ENCODE data around the gene PCNX4. TPM values are rescaled to one million over a fixed set of nuclear protein-coding genes. Genes with fewer than 3 reads are reported as not detected.
"Not testable (repeated sequence)": the region's sequence is repeated elsewhere in the genome, so short reads cannot be mapped to it uniquely, and the experiment has no call there.

Gene PCNX4
- total RNA-seq (10 to 100 TPM; 34.9 to 48.2 (median 43.3) TPM), polyA plus RNA-seq (10 to 100 TPM; 17.2 to 22.5 TPM), total RNA-seq (49.8 reads per million, percentile 71 among the genes with 10 or more reads in this experiment)

DNA sequence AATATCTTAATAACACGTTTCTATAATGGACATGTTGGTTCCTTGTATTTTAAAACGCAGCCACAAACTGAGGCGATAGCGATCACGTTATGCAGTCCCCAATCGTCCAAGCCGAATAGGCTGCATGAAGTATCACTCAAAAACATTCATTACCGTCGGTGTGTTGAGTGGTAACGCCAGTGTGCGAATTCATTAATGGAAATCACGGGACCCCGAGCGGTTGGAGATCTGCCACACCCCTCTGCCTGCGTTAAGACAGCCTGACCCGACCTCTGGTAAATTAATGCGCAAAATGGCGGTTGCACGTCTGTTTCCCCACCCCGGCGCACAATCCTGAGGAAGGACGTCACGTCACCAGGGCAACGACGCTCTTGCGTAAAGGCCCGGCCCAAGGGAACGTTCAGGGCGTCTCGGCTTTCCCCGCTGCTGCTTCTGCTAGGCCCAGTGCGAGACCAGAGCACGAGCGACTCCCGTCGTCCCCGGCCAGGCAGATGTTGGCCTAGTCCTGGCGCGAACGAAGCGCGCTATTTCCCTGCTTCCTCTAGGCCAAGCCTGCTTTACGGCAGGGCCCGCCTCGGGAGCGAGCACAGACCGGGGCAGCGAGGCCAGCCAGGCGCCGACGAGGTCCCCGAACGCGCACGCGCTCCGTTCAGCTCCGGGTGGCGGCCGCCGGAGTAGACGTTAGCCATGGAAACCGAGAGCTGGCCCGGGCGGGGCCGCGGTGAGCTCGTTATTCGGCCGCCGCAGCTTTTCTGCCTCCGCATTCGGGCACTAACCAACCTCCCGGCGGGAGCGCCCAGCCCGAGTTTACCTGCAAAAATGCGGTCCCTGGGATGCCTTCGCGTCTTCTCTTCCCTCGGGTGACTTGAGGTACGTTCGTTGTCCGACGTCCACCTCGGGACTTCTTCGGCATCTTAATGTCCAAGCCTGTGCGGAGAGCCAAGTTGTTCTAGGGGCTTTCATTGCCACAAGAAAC, at the start of gene PCNX4:
Gene PCNX4 (plus strand): TSS at position 374 of the 976 bp plus-strand sequence. CDS start 15,716 bp downstream, outside the sequence.
- Mint-ChIP-seq H3K36me3 (peaks cover 0 to 12% (median 4%) of the 10 kb centered on the region in 5 donors), H3K4me1 (peaks cover 28 to 48% (median 41%) of the 10 kb centered on the region in 7 donors)

DNA sequence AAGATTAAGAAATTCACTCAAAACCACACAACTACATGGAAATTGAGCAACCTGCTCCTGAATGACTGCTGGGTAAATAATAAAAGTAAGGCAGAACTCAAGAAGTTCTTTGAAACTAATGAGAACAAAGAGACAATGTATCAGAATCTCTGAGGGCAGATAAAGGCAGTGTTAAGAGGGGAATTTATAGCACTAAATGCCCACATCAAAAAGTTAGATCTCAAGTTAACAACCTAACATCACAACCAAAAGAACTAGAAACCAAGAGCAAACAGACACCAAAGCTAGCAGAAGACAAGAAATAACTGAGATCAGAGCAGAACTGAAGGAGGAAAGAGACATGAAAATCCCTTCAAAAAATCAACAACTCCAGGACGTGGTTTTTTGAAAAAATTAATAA, 43.7 kb upstream of the PCNX4 start:
- H3K9me3 ChIP-seq (ENCODE audit: control insufficient read depth in 2 of 3, low read length in 3 of 3); H3K27me3 ChIP-seq (ENCODE audit: control insufficient read depth in 2 of 2, insufficient read depth in 2 of 2, low read length in 2 of 2); H3K4me1 ChIP-seq (ENCODE audit: control insufficient read depth in 2 of 2, insufficient read depth in 2 of 2, low read length in 2 of 2); H3K36me3 ChIP-seq (ENCODE audit: control insufficient read depth in 2 of 3, insufficient read depth in 3 of 3, low read length in 3 of 3); H3K4me3 ChIP-seq (ENCODE audit: low read length); POLR2A ChIA-PET; H3K27ac ChIP-seq (ENCODE audit: low read depth, low read length); ATAC-seq; CTCF ChIA-PET; intact Hi-C loops (cut with micrococcal nuclease): not testable (repeated sequence)
- Mint-ChIP-seq H3K27ac (peak overlapping the region in 6 of 9 donors; percentile 0 to 34 (median 15)), H3K4me1 (peaks cover 9 to 57% (median 22%) of the 10 kb centered on the region in 7 donors), H3K9me3 (peaks cover 0 to 33% (median 20%) of the 10 kb centered on the region in 11 donors), H3K27me3 (peaks cover 0 to 39% (median 30%) of the 10 kb centered on the region in 5 donors), H3K36me3 (peaks cover 0 to 12% (median 0%) of the 10 kb centered on the region in 5 donors), H3K4me3 (peak overlapping the region in 7 of 10 donors; percentile 3 to 62 (median 34))
- peak in 2 of 9 donors; percentile 21 to 55 for DNase-seq

More for the DNA sequence above, at the start of gene PCNX4:
- DNase-seq, result peak; percentile 79 to 95 (median 94)
- intact Hi-C loops (cut with micrococcal nuclease), result loop anchor here (1.0 to 5.0 kb wide), 16 partner anchors 15 to 1670 kb away; partner anchors contain the start of genes DAAM1 (in 2 of the 2), JKAMP (in 2 of the 2), KIAA0586 (in 2 of the 2) and L3HYPDH (in 2 of the 2)
- peak within 1 kb of the TSS; percentile 94 for H3K4me3 ChIP-seq (ENCODE audit: low read length)
- CTCF ChIA-PET, result interaction anchor here (1.2 to 1.5 kb wide), 2 partner anchors 92 to 127 kb away, joined by 3 read pairs; no protein-coding TSS in a partner anchor
- H3K36me3 ChIP-seq (ENCODE audit: control insufficient read depth in 2 of 3, insufficient read depth in 3 of 3, low read length in 3 of 3), result no peaks in the 10 kb centered on the region
- peaks cover 0 to 4% of the 10 kb centered on the region in 2 donors for H3K27me3 ChIP-seq (ENCODE audit: control insufficient read depth in 2 of 2, insufficient read depth in 2 of 2, low read length in 2 of 2)
- H3K4me1 ChIP-seq (ENCODE audit: control insufficient read depth in 2 of 2, insufficient read depth in 2 of 2, low read length in 2 of 2), result peaks cover 14 to 16% of the 10 kb centered on the region in 2 donors
- Mint-ChIP-seq H3K4me3 (peak within 1 kb of the TSS; percentile 88 to 98 (median 95)), H3K27ac (peak within 1 kb of the TSS; percentile 90 to 99 (median 96)), H3K27me3 (peaks cover 0 to 5% (median 0%) of the 10 kb centered on the region in 5 donors), H3K9me3 (peaks cover 0 to 2% (median 0%) of the 10 kb centered on the region in 11 donors)
- peak within 1 kb of the TSS; percentile 96 for H3K27ac ChIP-seq (ENCODE audit: low read depth, low read length)
- no peaks in the 10 kb centered on the region for H3K9me3 ChIP-seq (ENCODE audit: control insufficient read depth in 2 of 3, low read length in 3 of 3)
- POLR2A ChIA-PET, result interaction anchor here (0.6 to 4.5 kb wide), 9 partner anchors 9 to 1794 kb away, joined by 3 to 32 read pairs (median 5); partner anchors contain the start of genes ARID4A, DHRS7 and PPM1A
- peak; percentile 95 for ATAC-seq

DNA sequence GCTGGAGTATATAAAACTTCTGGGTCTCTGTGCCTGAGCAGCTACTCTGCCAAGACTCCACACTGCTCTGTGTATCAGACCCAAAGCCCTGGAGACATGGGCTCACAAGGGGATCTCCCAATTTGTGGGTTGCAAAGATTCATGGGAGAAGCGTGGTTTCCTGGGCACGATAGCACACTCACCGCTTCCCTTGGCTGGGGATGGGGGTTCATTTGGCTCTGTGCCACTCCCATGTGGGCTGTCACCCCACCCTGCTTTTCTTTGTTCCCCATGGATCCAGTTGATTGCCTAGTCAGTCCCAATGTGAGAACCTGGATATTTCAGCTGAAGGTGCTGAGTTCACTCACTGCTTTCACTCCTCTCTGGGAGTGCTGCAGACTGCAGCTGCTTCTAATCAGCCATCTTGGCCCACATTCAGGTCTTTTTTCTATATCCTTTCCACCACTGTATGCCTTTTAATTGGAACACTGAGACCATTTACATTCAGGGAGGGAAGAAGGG, 40.0 kb upstream of the PCNX4 start:
- peaks cover 0 to 27% (median 10%) of the 10 kb centered on the region in 5 donors for H3K27me3 Mint-ChIP-seq
- Histone ChIP-seq H3K36me3 (ENCODE audit: control insufficient read depth in 2 of 3, insufficient read depth in 3 of 3, low read length in 3 of 3) (no peaks in the 10 kb centered on the region), H3K9me3 (ENCODE audit: control insufficient read depth in 2 of 3, low read length in 3 of 3) (no peaks in the 10 kb centered on the region), H3K27me3 (ENCODE audit: control insufficient read depth in 2 of 2, insufficient read depth in 2 of 2, low read length in 2 of 2) (no peaks in the 10 kb centered on the region), H3K27ac (ENCODE audit: low read depth, low read length) (no peak overlapping the region), H3K4me3 (ENCODE audit: low read length) (no peak overlapping the region), H3K4me1 (ENCODE audit: control insufficient read depth in 2 of 2, insufficient read depth in 2 of 2, low read length in 2 of 2) (peaks cover 0 to 6% of the 10 kb centered on the region in 2 donors)
- intact Hi-C loops (cut with micrococcal nuclease), result no loop called here
- DNase-seq (peak in 6 of 9 donors; percentile 2 to 26 (median 16)), ATAC-seq (peak; percentile 61)
- peak overlapping the region; percentile 2 to 72 (median 50) for H3K4me3 Mint-ChIP-seq
- peaks cover 0 to 4% (median 0%) of the 10 kb centered on the region in 5 donors for H3K36me3 Mint-ChIP-seq
- H3K9me3 Mint-ChIP-seq, result peaks cover 0 to 7% (median 3%) of the 10 kb centered on the region in 11 donors
- CTCF ChIA-PET, result no interaction called here
- H3K4me1 Mint-ChIP-seq, result peaks cover 9 to 54% (median 22%) of the 10 kb centered on the region in 7 donors
- POLR2A ChIA-PET, result interaction anchor here (0.6 kb wide), 1 partner anchor 11 kb away, joined by 5 read pairs; no protein-coding TSS in a partner anchor
- H3K27ac Mint-ChIP-seq, result peak overlapping the region in 2 of 9 donors; percentile 19 to 56

DNA sequence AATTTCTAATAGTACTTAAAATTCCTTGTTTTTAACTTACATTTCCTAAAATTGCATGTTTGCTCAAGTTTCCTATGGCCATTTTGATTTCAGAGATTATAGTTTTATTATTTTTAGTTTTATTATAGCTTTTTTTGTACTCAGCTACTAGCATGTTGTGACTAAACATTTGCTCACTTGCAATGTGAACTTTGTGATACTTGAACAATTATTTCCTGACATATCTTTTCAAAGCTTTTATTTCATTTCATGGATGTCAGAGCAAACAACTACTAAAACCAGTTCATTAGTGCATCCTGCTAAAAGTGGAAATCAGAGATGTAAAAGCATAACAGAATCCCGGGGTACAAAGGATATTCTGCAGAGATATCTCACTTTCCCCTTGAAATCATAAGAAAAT, 33.6 kb upstream of the PCNX4 start:
- ChIA-PET CTCF (interaction anchor here (1.7 kb wide), 1 partner anchor 126 kb away, joined by 4 read pairs; no protein-coding TSS in a partner anchor), POLR2A (no interaction called here)
- Mint-ChIP-seq H3K4me1 (no peaks in the 10 kb centered on the region), H3K27ac (no peak overlapping the region), H3K27me3 (peaks cover 0 to 15% (median 10%) of the 10 kb centered on the region in 5 donors), H3K9me3 (peaks cover 0 to 5% (median 0%) of the 10 kb centered on the region in 11 donors), H3K4me3 (no peak overlapping the region), H3K36me3 (no peaks in the 10 kb centered on the region)
- Histone ChIP-seq H3K4me1 (ENCODE audit: control insufficient read depth in 2 of 2, insufficient read depth in 2 of 2, low read length in 2 of 2) (no peaks in the 10 kb centered on the region), H3K36me3 (ENCODE audit: control insufficient read depth in 2 of 3, insufficient read depth in 3 of 3, low read length in 3 of 3) (no peaks in the 10 kb centered on the region), H3K27ac (ENCODE audit: low read depth, low read length) (no peak overlapping the region), H3K27me3 (ENCODE audit: control insufficient read depth in 2 of 2, insufficient read depth in 2 of 2, low read length in 2 of 2) (no peaks in the 10 kb centered on the region), H3K4me3 (ENCODE audit: low read length) (no peak overlapping the region), H3K9me3 (ENCODE audit: control insufficient read depth in 2 of 3, low read length in 3 of 3) (no peaks in the 10 kb centered on the region)
- no peak for ATAC-seq
- DNase-seq, result no peak
- intact Hi-C loops (cut with micrococcal nuclease), result no loop called here

DNA sequence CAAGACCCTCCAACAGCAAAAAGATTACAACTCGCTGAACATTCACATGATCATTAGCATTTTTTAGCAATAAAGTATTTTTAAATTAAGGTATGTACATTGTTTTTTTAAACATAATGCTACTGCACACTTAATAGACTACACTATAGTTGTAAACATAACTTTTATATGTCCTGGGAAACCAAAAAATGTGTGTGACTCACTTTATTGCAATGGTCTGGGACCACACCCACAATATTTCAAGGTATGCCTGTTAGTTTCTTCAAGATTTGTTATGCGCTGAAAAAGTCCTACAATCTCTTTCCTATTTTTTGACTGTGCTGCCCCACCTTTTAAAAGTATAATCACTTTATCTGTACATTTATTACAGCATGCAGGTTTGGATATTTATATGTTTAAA, 30.4 kb upstream of the PCNX4 start:
- ChIA-PET CTCF (interaction anchor here (0.6 to 2.2 kb wide), 2 partner anchors 99 to 124 kb away, joined by 5 to 12 read pairs; no protein-coding TSS in a partner anchor), POLR2A (no interaction called here)
- no peaks in the 10 kb centered on the region for H3K36me3 Mint-ChIP-seq
- ATAC-seq, result no peak
- Histone ChIP-seq H3K36me3 (ENCODE audit: control insufficient read depth in 2 of 3, insufficient read depth in 3 of 3, low read length in 3 of 3) (no peaks in the 10 kb centered on the region), H3K9me3 (ENCODE audit: control insufficient read depth in 2 of 3, low read length in 3 of 3) (no peaks in the 10 kb centered on the region), H3K27ac (ENCODE audit: low read depth, low read length) (no peak overlapping the region), H3K27me3 (ENCODE audit: control insufficient read depth in 2 of 2, insufficient read depth in 2 of 2, low read length in 2 of 2) (no peaks in the 10 kb centered on the region), H3K4me3 (ENCODE audit: low read length) (no peak overlapping the region), H3K4me1 (ENCODE audit: control insufficient read depth in 2 of 2, insufficient read depth in 2 of 2, low read length in 2 of 2) (no peaks in the 10 kb centered on the region)
- H3K9me3 Mint-ChIP-seq, result no peaks in the 10 kb centered on the region
- no peaks in the 10 kb centered on the region for H3K4me1 Mint-ChIP-seq
- intact Hi-C loops (cut with micrococcal nuclease), result loop anchor here (5.0 kb wide), 2 partner anchors 501 to 1191 kb away; no protein-coding TSS in a partner anchor
- peaks cover 0 to 10% (median 4%) of the 10 kb centered on the region in 5 donors for H3K27me3 Mint-ChIP-seq
- no peak overlapping the region for H3K27ac Mint-ChIP-seq
- no peak overlapping the region for H3K4me3 Mint-ChIP-seq
- no peak for DNase-seq
